Subcutaneous adipose tissue (tissue), 4 donors: ENCODE results near the gene PSAT1. TPM values are rescaled to one million over a fixed set of nuclear protein-coding genes. Genes with fewer than 3 reads are reported as not detected.

Source experiments
- CTCF ChIP-seq: fragments of 450-650 bp; IDR thresholded peaks from one replicate; pipeline ENCODE4 v1.5.1; 2016; ENCODE audit warnings: low read depth, mild to moderate bottlenecking, control low read depth, antibody characterized with exemption, moderate library complexity
- total RNA-seq, 4 donors: library from RNA; depleted of rRNA; stranded (reverse); fragments of >200 nt; gene quantifications; one replicate each; pipeline ENCODE4 v1.1.0, GENCODE V29; 2016

Gene PSAT1
- total RNA-seq, 4 donors from 2014 or later, result 0.66 to 33.8 (median 5.8) TPM

- TF ChIP-seq CTCF, result no peak
These were observed 10.8 kb upstream of the PSAT1 start for GRCh38 chr9:78286125-78286524.

- no peak for TF ChIP-seq CTCF
These were observed 10.0 kb upstream of the PSAT1 start for GRCh38 chr9:78286946-78287388.

GRCh38 chr9:78288214-78288892 lies 8.6 kb upstream of the PSAT1 start:
- TF ChIP-seq CTCF, result no peak

GRCh38 chr9:78289474-78289873 lies 7.5 kb upstream of the PSAT1 start:
- TF ChIP-seq CTCF, result no peak

GRCh38 chr9:78291240-78291925 lies 5.5 kb upstream of the PSAT1 start:
- TF ChIP-seq CTCF, result no peak

GRCh38 chr9:78292026-78292425 lies 4.9 kb upstream of the PSAT1 start:
- no peak for TF ChIP-seq CTCF

- no peak for TF ChIP-seq CTCF
These were observed 4.0 kb upstream of the PSAT1 start for GRCh38 chr9:78292716-78293497.
